Measurements from ENCODE around the gene KLHL30. TPM values are rescaled to one million over a fixed set of nuclear protein-coding genes. Genes with fewer than 3 reads are reported as not detected.

KLHL30 gene
- total RNA-seq, 1 experiment from 2014 or later = not detected

GRCh38 chr2:238097201-238097987 is 41.1 kb upstream of the KLHL30 start:
- H2BK15ac ChIP-seq (ENCODE audit: low read depth, low read length) = no peak overlapping the region
- no peak for TF ChIP-seq CTCF (conservative IDR thresholded peaks at IDR 0.05)
- peaks cover 3% of the 10 kb centered on the region; the same call in 1 of the 2 replicates for H3K4me1 ChIP-seq (ENCODE audit: insufficient read depth, low read length)
- Mint-ChIP-seq H3K4me1 (peaks cover 31 to 43% of the 10 kb centered on the region in 2 experiments), H3K27me3 (ENCODE audit: low read depth) (no peaks in the 10 kb centered on the region; the same call in 1 of the 2 replicates), H3K36me3 (ENCODE audit: insufficient read depth in 1 of 3, low read depth in 3 of 3) (peaks cover 10 to 28% (median 12%) of the 10 kb centered on the region in 3 experiments; a peak in 6 of 7 replicates), H3K4me3 (peak overlapping the region in 1 of 2 experiments; percentile 23; a peak in 2 of 5 replicates), H3K27ac (peak overlapping the region in 2 of 3 experiments; percentile 72 to 94; a peak in 4 of 7 replicates), H3K9me3 (no peaks in the 10 kb centered on the region)
- no peak overlapping the region for H2BK120ac ChIP-seq (ENCODE audit: low read depth, low read length, poor library complexity, severe bottlenecking)
- WGBS (ENCODE audit: extremely low coverage, insufficient read length, low lambda C conversion rate) = no CpG with 5 or more reads among the region's 19 CpGs
- no peaks in the 10 kb centered on the region for H3K79me1 ChIP-seq (ENCODE audit: insufficient read depth, low read depth, low read length, poor library complexity, severe bottlenecking)
- no peak overlapping the region for H2BK20ac ChIP-seq (ENCODE audit: low read depth, low read length, poor library complexity, severe bottlenecking)
- no peaks in the 10 kb centered on the region for H3K27me3 ChIP-seq (ENCODE audit: insufficient read depth, low read length)
- no peak overlapping the region for H3K4me2 ChIP-seq (ENCODE audit: insufficient read depth, insufficient read length, low read length)
- H3K9me3 ChIP-seq (ENCODE audit: control insufficient read depth, low read depth, low read length) = no peaks in the 10 kb centered on the region
- H2AFZ ChIP-seq (ENCODE audit: low read length) = no peak overlapping the region
- no peak overlapping the region for H3K9ac ChIP-seq (ENCODE audit: extremely low read depth, insufficient read length, low read length)
- H3K4ac ChIP-seq (ENCODE audit: low read depth, low read length) = no peak overlapping the region
- H3K18ac ChIP-seq (ENCODE audit: insufficient read length, low read depth, low read length) = no peak overlapping the region
- no peak for DNase-seq
- H4K91ac ChIP-seq (ENCODE audit: insufficient read length, low read depth, low read length) = no peak overlapping the region
- no peak overlapping the region for H3T11ph ChIP-seq (ENCODE audit: low read length)
- H4K20me1 ChIP-seq (ENCODE audit: control insufficient read depth, insufficient read depth, insufficient read length) = no peaks in the 10 kb centered on the region
- no peak overlapping the region for H2BK5ac ChIP-seq (ENCODE audit: insufficient read length, low read length)
- no peak overlapping the region for H4K5ac ChIP-seq (ENCODE audit: insufficient read length, low read depth, low read length)
- no peak overlapping the region for H3K14ac ChIP-seq (ENCODE audit: insufficient read depth, low read length)
- no peak overlapping the region for H3K56ac ChIP-seq (ENCODE audit: insufficient read length, low read depth, low read length)
- H3K23me2 ChIP-seq (ENCODE audit: insufficient read length, low read depth, low read length, poor library complexity, severe bottlenecking) = no peaks in the 10 kb centered on the region
- no peak overlapping the region for H3K23ac ChIP-seq (ENCODE audit: insufficient read length, low read depth, low read length)
- no peak overlapping the region for H4K8ac ChIP-seq (replicated peaks; ENCODE audit: insufficient read length, low read depth, low read length)
- no peak overlapping the region for H2AK5ac ChIP-seq (ENCODE audit: insufficient read length, low read length)
- H3K27ac ChIP-seq (ENCODE audit: insufficient read length, low read depth, low read length) = no peak overlapping the region
- no peaks in the 10 kb centered on the region for H3K79me2 ChIP-seq (ENCODE audit: insufficient read depth, low read length)
- no peak overlapping the region for H2BK12ac ChIP-seq (ENCODE audit: insufficient read length, low read depth, low read length)
